Epithelial cell of esophagus (primary cell): ENCODE measurements around the gene C20orf173.

Experiments used
- DNase-seq: peaks from one replicate; pipeline ENCODE4 v3.0.0; 2010; ENCODE audit warnings: low read depth
- H3K4me3 ChIP-seq: 2 replicates; pipeline ENCODE4 v1.5.1; 2011; ENCODE audit warnings: mild to moderate bottlenecking, low read length, control low read depth
- CTCF ChIP-seq: IDR thresholded peaks from 2 replicates; pipeline ENCODE4 v1.5.1; 2011; ENCODE audit warnings: low read depth, mild to moderate bottlenecking, low read length, control low read depth, inconsistent platforms; ENCODE audit not compliant: insufficient read depth; ENCODE audit errors: missing control alignments

The C20orf173 gene

GRCh38 chr20:35529552-35529951 is at the start of gene C20orf173:
Gene C20orf173 (minus strand): TSS chr20:35529652. CDS start chr20:35529373, 279 bp downstream.
- H3K4me3 ChIP-seq: no peak within 1 kb of the TSS
- no peak for TF ChIP-seq CTCF
- no peak for DNase-seq

GRCh38 chr20:35579196-35579595 is 49.7 kb upstream of the C20orf173 start:
- no peak overlapping the region for H3K4me3 ChIP-seq
- no peak for DNase-seq
- TF ChIP-seq CTCF: no peak

- no peak overlapping the region for H3K4me3 ChIP-seq
- no peak for TF ChIP-seq CTCF
- peak; percentile 35 for DNase-seq
Observed at GRCh38 chr20:35578469-35578868, 49.0 kb upstream of the C20orf173 start.

- H3K4me3 ChIP-seq: no peak overlapping the region
- DNase-seq: no peak
- TF ChIP-seq CTCF: no peak
Observed at GRCh38 chr20:35576816-35577215, 47.4 kb upstream of the C20orf173 start.

- no peak for TF ChIP-seq CTCF
- peak; percentile 89 for DNase-seq
Observed at GRCh38 chr20:35575958-35576357, 46.5 kb upstream of the C20orf173 start.

GRCh38 chr20:35572838-35573237 is 43.4 kb upstream of the C20orf173 start:
- no peak for DNase-seq
- TF ChIP-seq CTCF: no peak
- H3K4me3 ChIP-seq: no peak overlapping the region

More at GRCh38 chr20:35575958-35576357, 46.5 kb upstream of the C20orf173 start:
- H3K4me3 ChIP-seq: no peak overlapping the region

- no peak for DNase-seq
- no peak for TF ChIP-seq CTCF
- no peak overlapping the region for H3K4me3 ChIP-seq
Observed at GRCh38 chr20:35571555-35571954, 42.1 kb upstream of the C20orf173 start.
